Measurements from ENCODE around the gene RGS6.

The RGS6 gene

GRCh38 chr14:72513965-72514659 lies 581.9 kb downstream of the RGS6 start:
- Histone ChIP-seq H3K4me3 (ENCODE audit: low read depth in 1 of 2, low read length in 2 of 2) (no peak overlapping the region), H3K9ac (ENCODE audit: low read depth in 1 of 2, low read length in 2 of 2) (no peak overlapping the region), H3K36me3 (ENCODE audit: control insufficient read depth in 1 of 2, insufficient read depth in 2 of 2, low read length in 2 of 2) (no peaks in the 10 kb centered on the region), H3K4me1 (ENCODE audit: control insufficient read depth in 1 of 2, insufficient read depth in 2 of 2, low read length in 2 of 2) (peaks cover 3 to 7% of the 10 kb centered on the region in 2 donors), H3K9me3 (ENCODE audit: control insufficient read depth in 1 of 2, low read length in 2 of 2) (no peaks in the 10 kb centered on the region), H3K27ac (ENCODE audit: low read depth, low read length) (no peak overlapping the region), H3K27me3 (ENCODE audit: control insufficient read depth in 1 of 2, insufficient read depth in 2 of 2, low read length in 2 of 2) (no peaks in the 10 kb centered on the region)

GRCh38 chr14:72514660-72515025 lies 582.4 kb downstream of the RGS6 start:
- Histone ChIP-seq H3K9ac (ENCODE audit: low read depth in 1 of 2, low read length in 2 of 2) (no peak overlapping the region), H3K4me1 (ENCODE audit: control insufficient read depth in 1 of 2, insufficient read depth in 2 of 2, low read length in 2 of 2) (peaks cover 7 to 8% of the 10 kb centered on the region in 2 donors), H3K27me3 (ENCODE audit: control insufficient read depth in 1 of 2, insufficient read depth in 2 of 2, low read length in 2 of 2) (no peaks in the 10 kb centered on the region), H3K9me3 (ENCODE audit: control insufficient read depth in 1 of 2, low read length in 2 of 2) (no peaks in the 10 kb centered on the region), H3K36me3 (ENCODE audit: control insufficient read depth in 1 of 2, insufficient read depth in 2 of 2, low read length in 2 of 2) (no peaks in the 10 kb centered on the region), H3K27ac (ENCODE audit: low read depth, low read length) (no peak overlapping the region), H3K4me3 (ENCODE audit: low read depth in 1 of 2, low read length in 2 of 2) (no peak overlapping the region)

GRCh38 chr14:72515779-72516770 lies 583.8 kb downstream of the RGS6 start:
- H3K4me3 ChIP-seq (ENCODE audit: low read depth in 1 of 2, low read length in 2 of 2), result no peak overlapping the region
- no peak overlapping the region for H3K9ac ChIP-seq (ENCODE audit: low read depth in 1 of 2, low read length in 2 of 2)
- no peak overlapping the region for H3K27ac ChIP-seq (ENCODE audit: low read depth, low read length)
- peaks cover 0 to 6% of the 10 kb centered on the region in 2 donors for H3K9me3 ChIP-seq (ENCODE audit: control insufficient read depth in 1 of 2, low read length in 2 of 2)
- peaks cover 7 to 8% of the 10 kb centered on the region in 2 donors for H3K4me1 ChIP-seq (ENCODE audit: control insufficient read depth in 1 of 2, insufficient read depth in 2 of 2, low read length in 2 of 2)
- no peaks in the 10 kb centered on the region for H3K27me3 ChIP-seq (ENCODE audit: control insufficient read depth in 1 of 2, insufficient read depth in 2 of 2, low read length in 2 of 2)
- H3K36me3 ChIP-seq (ENCODE audit: control insufficient read depth in 1 of 2, insufficient read depth in 2 of 2, low read length in 2 of 2), result no peaks in the 10 kb centered on the region

GRCh38 chr14:72516936-72517700 lies 584.9 kb downstream of the RGS6 start:
- peaks cover 7 to 8% of the 10 kb centered on the region in 2 donors for H3K4me1 ChIP-seq (ENCODE audit: control insufficient read depth in 1 of 2, insufficient read depth in 2 of 2, low read length in 2 of 2)
- H3K9ac ChIP-seq (ENCODE audit: low read depth in 1 of 2, low read length in 2 of 2), result no peak overlapping the region
- H3K36me3 ChIP-seq (ENCODE audit: control insufficient read depth in 1 of 2, insufficient read depth in 2 of 2, low read length in 2 of 2), result no peaks in the 10 kb centered on the region
- H3K4me3 ChIP-seq (ENCODE audit: low read depth in 1 of 2, low read length in 2 of 2), result no peak overlapping the region
- H3K9me3 ChIP-seq (ENCODE audit: control insufficient read depth in 1 of 2, low read length in 2 of 2), result peaks cover 0 to 6% of the 10 kb centered on the region in 2 donors
- no peak overlapping the region for H3K27ac ChIP-seq (ENCODE audit: low read depth, low read length)
- H3K27me3 ChIP-seq (ENCODE audit: control insufficient read depth in 1 of 2, insufficient read depth in 2 of 2, low read length in 2 of 2), result no peaks in the 10 kb centered on the region

- H3K4me3 ChIP-seq (ENCODE audit: low read depth in 1 of 2, low read length in 2 of 2), result no peak overlapping the region
- peaks cover 0 to 6% of the 10 kb centered on the region in 2 donors for H3K9me3 ChIP-seq (ENCODE audit: control insufficient read depth in 1 of 2, low read length in 2 of 2)
- H3K9ac ChIP-seq (ENCODE audit: low read depth in 1 of 2, low read length in 2 of 2), result no peak overlapping the region
- H3K27ac ChIP-seq (ENCODE audit: low read depth, low read length), result no peak overlapping the region
- no peaks in the 10 kb centered on the region for H3K36me3 ChIP-seq (ENCODE audit: control insufficient read depth in 1 of 2, insufficient read depth in 2 of 2, low read length in 2 of 2)
- H3K27me3 ChIP-seq (ENCODE audit: control insufficient read depth in 1 of 2, insufficient read depth in 2 of 2, low read length in 2 of 2), result no peaks in the 10 kb centered on the region
- peaks cover 7 to 8% of the 10 kb centered on the region in 2 donors for H3K4me1 ChIP-seq (ENCODE audit: control insufficient read depth in 1 of 2, insufficient read depth in 2 of 2, low read length in 2 of 2)
These were observed 585.5 kb downstream of the RGS6 start for GRCh38 chr14:72517736-72518135.

- Histone ChIP-seq H3K4me1 (ENCODE audit: control insufficient read depth in 1 of 2, insufficient read depth in 2 of 2, low read length in 2 of 2) (peaks cover 7 to 8% of the 10 kb centered on the region in 2 donors), H3K9ac (ENCODE audit: low read depth in 1 of 2, low read length in 2 of 2) (no peak overlapping the region), H3K27me3 (ENCODE audit: control insufficient read depth in 1 of 2, insufficient read depth in 2 of 2, low read length in 2 of 2) (no peaks in the 10 kb centered on the region), H3K36me3 (ENCODE audit: control insufficient read depth in 1 of 2, insufficient read depth in 2 of 2, low read length in 2 of 2) (no peaks in the 10 kb centered on the region), H3K4me3 (ENCODE audit: low read depth in 1 of 2, low read length in 2 of 2) (no peak overlapping the region), H3K9me3 (ENCODE audit: control insufficient read depth in 1 of 2, low read length in 2 of 2) (peaks cover 0 to 6% of the 10 kb centered on the region in 2 donors), H3K27ac (ENCODE audit: low read depth, low read length) (no peak overlapping the region)
These were observed 586.7 kb downstream of the RGS6 start for GRCh38 chr14:72518809-72519377.

GRCh38 chr14:72519543-72519942 lies 587.3 kb downstream of the RGS6 start:
- H3K27ac ChIP-seq (ENCODE audit: low read depth, low read length), result no peak overlapping the region
- H3K36me3 ChIP-seq (ENCODE audit: control insufficient read depth in 1 of 2, insufficient read depth in 2 of 2, low read length in 2 of 2), result no peaks in the 10 kb centered on the region
- H3K9me3 ChIP-seq (ENCODE audit: control insufficient read depth in 1 of 2, low read length in 2 of 2), result peaks cover 0 to 6% of the 10 kb centered on the region in 2 donors
- H3K4me3 ChIP-seq (ENCODE audit: low read depth in 1 of 2, low read length in 2 of 2), result no peak overlapping the region
- H3K4me1 ChIP-seq (ENCODE audit: control insufficient read depth in 1 of 2, insufficient read depth in 2 of 2, low read length in 2 of 2), result peaks cover 7 to 8% of the 10 kb centered on the region in 2 donors
- no peak overlapping the region for H3K9ac ChIP-seq (ENCODE audit: low read depth in 1 of 2, low read length in 2 of 2)
- H3K27me3 ChIP-seq (ENCODE audit: control insufficient read depth in 1 of 2, insufficient read depth in 2 of 2, low read length in 2 of 2), result no peaks in the 10 kb centered on the region

GRCh38 chr14:72521045-72521444 lies 588.8 kb downstream of the RGS6 start:
- Histone ChIP-seq H3K27ac (ENCODE audit: low read depth, low read length) (no peak overlapping the region), H3K4me1 (ENCODE audit: control insufficient read depth in 1 of 2, insufficient read depth in 2 of 2, low read length in 2 of 2) (peaks cover 7 to 8% of the 10 kb centered on the region in 2 donors), H3K9ac (ENCODE audit: low read depth in 1 of 2, low read length in 2 of 2) (no peak overlapping the region), H3K4me3 (ENCODE audit: low read depth in 1 of 2, low read length in 2 of 2) (no peak overlapping the region), H3K9me3 (ENCODE audit: control insufficient read depth in 1 of 2, low read length in 2 of 2) (peaks cover 0 to 6% of the 10 kb centered on the region in 2 donors), H3K36me3 (ENCODE audit: control insufficient read depth in 1 of 2, insufficient read depth in 2 of 2, low read length in 2 of 2) (no peaks in the 10 kb centered on the region), H3K27me3 (ENCODE audit: control insufficient read depth in 1 of 2, insufficient read depth in 2 of 2, low read length in 2 of 2) (no peaks in the 10 kb centered on the region)

- no peaks in the 10 kb centered on the region for H3K27me3 ChIP-seq (ENCODE audit: control insufficient read depth in 1 of 2, insufficient read depth in 2 of 2, low read length in 2 of 2)
- H3K27ac ChIP-seq (ENCODE audit: low read depth, low read length), result no peak overlapping the region
- no peak overlapping the region for H3K9ac ChIP-seq (ENCODE audit: low read depth in 1 of 2, low read length in 2 of 2)
- no peaks in the 10 kb centered on the region for H3K36me3 ChIP-seq (ENCODE audit: control insufficient read depth in 1 of 2, insufficient read depth in 2 of 2, low read length in 2 of 2)
- peaks cover 5 to 8% of the 10 kb centered on the region in 2 donors for H3K4me1 ChIP-seq (ENCODE audit: control insufficient read depth in 1 of 2, insufficient read depth in 2 of 2, low read length in 2 of 2)
- H3K4me3 ChIP-seq (ENCODE audit: low read depth in 1 of 2, low read length in 2 of 2), result no peak overlapping the region
- H3K9me3 ChIP-seq (ENCODE audit: control insufficient read depth in 1 of 2, low read length in 2 of 2), result peaks cover 0 to 6% of the 10 kb centered on the region in 2 donors
These were observed 589.9 kb downstream of the RGS6 start for GRCh38 chr14:72521968-72522741.

Data from duodenal mucosa (tissue), 2 donors.